Endothelial cell of umbilical vein (primary cell): ENCODE results near the gene PITPNM2. TPM values are rescaled to one million over a fixed set of nuclear protein-coding genes. Genes with fewer than 3 reads are reported as not detected.

Experiments used
- BruUV-seq: library from RNA; stranded (reverse); fragments of 400-500 nt; replicated peaks from 2 replicates; lab custom pipeline; 2021; lab: Mats Ljungman, UMichigan
- CTCF ChIA-PET: fragments of 300-600, 350-600 bp; sonication (Branson Sonifier 250); formaldehyde crosslinking; loops from one replicate; lab custom pipeline; 2021; ENCODE audit warnings: antibody characterized with exemption, inconsistent platforms; lab: Charles Lee
- POLR2A ChIA-PET: fragments of 300-600, 350-600 bp; sonication (Branson Sonifier 250); formaldehyde crosslinking; loops from one replicate; lab custom pipeline; 2021; ENCODE audit warnings: antibody characterized with exemption, inconsistent platforms; lab: Charles Lee
- DNase-seq: peaks from one replicate; pipeline ENCODE4 v3.0.0-alpha.2; 2011; ENCODE audit warnings: low read depth, low spot score
- FAIRE-seq: peaks from 2 replicates; lab custom pipeline; 2011; peaks lifted over from hg19 to GRCh38; lab: Jason Lieb, UNC
- H2AFZ ChIP-seq: 2 replicates; pipeline ENCODE4 v1.6.0; 2012; ENCODE audit warnings: low read depth, low read length, control low read depth, inconsistent platforms
- H3K27ac ChIP-seq: 2 replicates; pipeline ENCODE4 v1.5.1; 2011; ENCODE audit warnings: low read depth, mild to moderate bottlenecking, control low read depth, low read length, moderate library complexity; ENCODE audit not compliant: insufficient read depth
- H3K27me3 ChIP-seq, 2 experiments: 2 replicates each; pipeline versions ENCODE4 v1.6.0 to v1.6.1; 2011; ENCODE audit warnings: low read length in 2 of 2, mixed read lengths in 1 of 2; ENCODE audit not compliant: control insufficient read depth in 2 of 2, insufficient read depth in 2 of 2
- H3K36me3 ChIP-seq, 2 experiments: 2 replicates in 1 of 2; 3 replicates in 1 of 2; pipeline ENCODE4 v1.5.1; 2011; ENCODE audit warnings: low read length in 2 of 2, mild to moderate bottlenecking in 1 of 2, moderate library complexity in 1 of 2; ENCODE audit not compliant: control insufficient read depth in 2 of 2, insufficient read depth in 2 of 2; ENCODE audit errors: extremely low read depth in 1 of 2
- H3K4me1 ChIP-seq: 3 replicates; pipeline ENCODE4 v1.5.1; 2011; ENCODE audit warnings: mild to moderate bottlenecking, low read length; ENCODE audit not compliant: control insufficient read depth, insufficient read depth; ENCODE audit errors: extremely low read depth
- H3K4me2 ChIP-seq: 2 replicates; pipeline ENCODE4 v1.6.1; 2011; ENCODE audit warnings: low read length, control low read depth, mixed read lengths; ENCODE audit not compliant: insufficient read depth
- H3K4me3 ChIP-seq, 3 experiments: fragments of 200-600 bp in 1 of 3; sonication (generic), shearing (Covaris generic) in 1 of 3; replicated peaks in 1 of 3; 2 replicates each; pipeline ENCODE4 v1.5.1; 2011 to 2016; ENCODE audit warnings: control low read depth in 3 of 3, low read length in 3 of 3, mild to moderate bottlenecking in 2 of 3, inconsistent platforms in 1 of 3, low read depth in 1 of 3, moderate library complexity in 1 of 3; ENCODE audit not compliant: insufficient read depth in 1 of 3
- H3K79me2 ChIP-seq: 2 replicates; pipeline ENCODE4 v1.6.0; 2012; ENCODE audit warnings: low read length, inconsistent platforms; ENCODE audit not compliant: control insufficient read depth, insufficient read depth
- H3K9ac ChIP-seq: replicated peaks from 2 replicates; pipeline ENCODE3; 2011; ENCODE audit warnings: low read length, control low read depth; ENCODE audit not compliant: insufficient read depth; ENCODE audit errors: extremely low read depth
- H3K9me1 ChIP-seq: replicated peaks from 3 replicates; pipeline ENCODE4 v1.6.0; 2011; ENCODE audit warnings: mild to moderate bottlenecking, low read length; ENCODE audit not compliant: control insufficient read depth, insufficient read depth; ENCODE audit errors: extremely low read depth
- H3K9me3 ChIP-seq: replicated peaks from 2 replicates; pipeline ENCODE4 v1.5.1; 2012; ENCODE audit warnings: low read length, inconsistent platforms; ENCODE audit not compliant: control insufficient read depth, insufficient read depth
- H4K20me1 ChIP-seq: replicated peaks from 2 replicates; pipeline ENCODE3; 2011; ENCODE audit warnings: mild to moderate bottlenecking, low read length; ENCODE audit not compliant: control insufficient read depth, insufficient read depth; ENCODE audit errors: extremely low read depth
- CTCF ChIP-seq, 2 donors: IDR thresholded peaks; 1 replicate in 1 of 2; 2 replicates in 1 of 2; pipeline ENCODE4 v1.5.1; 2011; ENCODE audit warnings: low read length in 2 of 2, mild to moderate bottlenecking in 2 of 2, moderate library complexity in 2 of 2, control low read depth in 1 of 2, inconsistent platforms in 1 of 2, low read depth in 1 of 2; ENCODE audit not compliant: insufficient read depth in 1 of 2; ENCODE audit errors: extremely low read depth in 1 of 2
- EZH2 ChIP-seq: IDR thresholded peaks from 2 replicates; pipeline ENCODE4 v1.6.1; 2012; ENCODE audit warnings: borderline replicate concordance, low read depth, mild to moderate bottlenecking, moderate library complexity, low read length, inconsistent platforms; ENCODE audit not compliant: severe bottlenecking
- GATA2 ChIP-seq: IDR thresholded peaks from 2 replicates; pipeline ENCODE4 v1.7.0; 2011; ENCODE audit warnings: low read depth, mild to moderate bottlenecking, moderate library complexity, mixed read lengths, low read length; ENCODE audit not compliant: insufficient read length, insufficient read depth
- JUN ChIP-seq: IDR thresholded peaks from 2 replicates; pipeline ENCODE4 v1.6.1; 2011; ENCODE audit warnings: borderline replicate concordance, low read depth; ENCODE audit not compliant: insufficient read length, insufficient read depth
- MAX ChIP-seq: IDR thresholded peaks from 2 replicates; pipeline ENCODE4 v1.6.1; 2011; ENCODE audit not compliant: insufficient read depth, insufficient read length
- MYC ChIP-seq: IDR thresholded peaks from one replicate; pipeline ENCODE4 v1.6.1; 2011; ENCODE audit warnings: mild to moderate bottlenecking, low read depth, low read length
- POLR2A ChIP-seq: IDR thresholded peaks from 2 replicates; pipeline ENCODE4 v1.6.1; 2012; ENCODE audit warnings: low read depth, mild to moderate bottlenecking, control low read depth, low read length
- POLR2AphosphoS5 ChIP-seq: IDR thresholded peaks from 2 replicates; pipeline ENCODE4 v1.6.1; 2012; ENCODE audit warnings: low read depth, mild to moderate bottlenecking, control low read depth, low read length, moderate library complexity; ENCODE audit not compliant: insufficient read depth
- dilution Hi-C: fragments of 300-500 bp; cut with MboI; formaldehyde crosslinking; loops from one replicate; pipeline ENCODE4 v1.15.0; 2019; ENCODE audit warnings: low sequenced_read_pairs; ENCODE audit not compliant: extremely low pct_ligation_motif_present
- intact Hi-C: fragments of 100-400 bp; cut with micrococcal nuclease; formaldehyde crosslinking; loops from one replicate; pipeline ENCODE4 v1.10.0; 2022
- polyA plus RNA-seq, 4 experiments: library from polyadenylated mRNA; depleted of rRNA in 3 of 4; stranded (reverse) in 3 of 4; unstranded in 1 of 4; fragments of >200 nt; gene quantifications; 2 replicates each; pipeline versions ENCODE4 v1.2.1 to v1.2.3, GENCODE V29; 2011 to 2012; ENCODE audit warnings: missing spikeins in 1 of 4
- total RNA-seq: library from RNA; stranded (reverse); gene quantifications from 2 replicates; pipeline ENCODE4 v1.2.3, GENCODE V29; 2021

Gene PITPNM2
- total and polyA plus RNA-seq, 2 donors (not counting 3 experiments of a cell fraction or from before 2014, with no cell fraction given): 4.2 to 15.9 TPM

GRCh38 chr12:123131291-123131832 lies 19.5 kb downstream of the PITPNM2 start:
- ChIA-PET CTCF (no interaction called here), POLR2A (no interaction called here)
- H3K9me1 ChIP-seq: no peaks in the 10 kb centered on the region
- dilution Hi-C loops: no loop called here
- H3K36me3 ChIP-seq: no peaks in the 10 kb centered on the region
- no peak overlapping the region for H3K4me2 ChIP-seq
- no peak overlapping the region for H3K4me3 ChIP-seq
- H3K27me3 ChIP-seq: no peaks in the 10 kb centered on the region
- DNase-seq: no peak
- H3K79me2 ChIP-seq: peaks cover 2% of the 10 kb centered on the region
- H3K27ac ChIP-seq: no peak overlapping the region
- no peaks in the 10 kb centered on the region for H3K9me3 ChIP-seq
- no TSS peak for BruUV-seq
- no peaks in the 10 kb centered on the region for H4K20me1 ChIP-seq
- no peak overlapping the region for H2AFZ ChIP-seq
- FAIRE-seq: no peak
- intact Hi-C loops: no loop called here
- peaks cover 8% of the 10 kb centered on the region for H3K4me1 ChIP-seq
- TF ChIP-seq POLR2AphosphoS5: no peak
- TF ChIP-seq CTCF (IDR thresholded peaks at IDR 0.05; ENCODE audit: extremely low read depth in 1 of 2, insufficient read depth in 1 of 2, low read depth in 1 of 2, low read length in 2 of 2): no peak
- no peak for TF ChIP-seq POLR2A
- TF ChIP-seq MYC: no peak
- no peak for TF ChIP-seq EZH2
- TF ChIP-seq JUN: no peak
- TF ChIP-seq GATA2: no peak
- TF ChIP-seq MAX: no peak
- H3K9ac ChIP-seq: no peak overlapping the region
